GM20431 (cell line): ENCODE results near the gene MARK2.

ENCODE experiments used
- in situ Hi-C: fragments of 300-500 bp; cut with MseI, MboI; formaldehyde crosslinking; loops from one replicate; pipeline ENCODE4 v1.15.0; 2020; ENCODE audit warnings: low sequenced_read_pairs; ENCODE audit not compliant: unreplicated experiment

Gene MARK2

DNA sequence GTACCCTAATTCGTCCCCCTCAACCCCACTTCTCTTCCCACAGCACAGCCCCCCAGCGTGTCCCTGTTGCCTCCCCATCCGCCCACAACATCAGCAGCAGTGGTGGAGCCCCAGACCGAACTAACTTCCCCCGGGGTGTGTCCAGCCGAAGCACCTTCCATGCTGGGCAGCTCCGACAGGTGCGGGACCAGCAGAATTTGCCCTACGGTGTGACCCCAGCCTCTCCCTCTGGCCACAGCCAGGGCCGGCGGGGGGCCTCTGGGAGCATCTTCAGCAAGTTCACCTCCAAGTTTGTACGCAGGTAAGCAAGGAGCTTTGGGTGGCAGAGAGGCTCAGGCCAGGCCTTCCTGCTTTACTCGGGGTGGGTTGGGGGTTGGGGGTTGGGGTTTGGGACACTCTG, 65.8 kb downstream of the MARK2 start:
- in situ Hi-C loops: no loop called here

GRCh38 chr11:63905179-63905578, 66.3 kb downstream of the MARK2 start:
- in situ Hi-C loops: no loop called here

- in situ Hi-C loops: no loop called here
These were observed 67.2 kb downstream of the MARK2 start for GRCh38 chr11:63906087-63906486.

DNA sequence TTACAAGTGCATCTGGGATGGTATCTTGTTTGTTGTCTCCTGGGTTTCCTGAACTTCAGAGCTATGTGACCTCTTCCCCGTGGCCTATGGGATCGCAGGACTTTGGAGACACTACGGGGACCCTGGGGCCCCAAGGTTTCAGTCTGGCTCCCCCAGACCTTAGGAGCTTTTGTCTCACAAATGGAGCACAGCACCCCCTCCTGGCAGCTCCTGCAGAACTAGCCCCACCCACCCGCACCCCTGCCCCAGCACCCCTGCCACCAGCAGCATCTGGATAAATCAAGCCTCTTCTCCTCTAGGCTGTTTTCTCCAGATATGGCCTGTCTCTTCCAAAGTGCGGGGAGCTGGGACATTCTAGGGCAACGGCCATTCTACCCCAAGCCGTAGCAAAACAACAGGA, 67.7 kb downstream of the MARK2 start:
- in situ Hi-C loops: no loop called here

GRCh38 chr11:63907063-63907462, 68.2 kb downstream of the MARK2 start:
- in situ Hi-C loops: no loop called here

GRCh38 chr11:63907808-63908530, 69.1 kb downstream of the MARK2 start:
- in situ Hi-C loops: no loop called here

DNA sequence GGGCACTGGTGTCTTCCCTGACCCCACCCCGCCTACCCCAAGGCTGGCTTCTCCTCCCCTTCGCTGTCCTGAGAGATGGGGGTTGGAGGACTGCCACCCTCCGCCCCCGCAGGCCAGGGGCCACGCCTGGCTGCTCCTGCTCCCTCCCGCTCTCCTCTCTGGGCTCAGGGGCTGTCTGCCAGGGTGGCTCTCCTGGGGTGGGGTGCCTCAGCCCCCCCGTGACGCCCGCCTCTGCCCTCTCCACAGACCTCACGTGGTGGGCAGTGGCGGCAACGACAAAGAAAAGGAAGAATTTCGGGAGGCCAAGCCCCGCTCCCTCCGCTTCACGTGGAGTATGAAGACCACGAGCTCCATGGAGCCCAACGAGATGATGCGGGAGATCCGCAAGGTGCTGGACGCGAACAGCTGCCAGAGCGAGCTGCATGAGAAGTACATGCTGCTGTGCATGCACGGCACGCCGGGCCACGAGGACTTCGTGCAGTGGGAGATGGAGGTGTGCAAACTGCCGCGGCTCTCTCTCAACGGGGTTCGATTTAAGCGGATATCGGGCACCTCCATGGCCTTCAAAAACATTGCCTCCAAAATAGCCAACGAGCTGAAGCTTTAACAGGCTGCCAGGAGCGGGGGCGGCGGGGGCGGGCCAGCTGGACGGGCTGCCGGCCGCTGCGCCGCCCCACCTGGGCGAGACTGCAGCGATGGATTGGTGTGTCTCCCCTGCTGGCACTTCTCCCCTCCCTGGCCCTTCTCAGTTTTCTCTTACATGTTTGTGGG, 69.9 kb downstream of the MARK2 start:
- in situ Hi-C loops: no loop called here

DNA sequence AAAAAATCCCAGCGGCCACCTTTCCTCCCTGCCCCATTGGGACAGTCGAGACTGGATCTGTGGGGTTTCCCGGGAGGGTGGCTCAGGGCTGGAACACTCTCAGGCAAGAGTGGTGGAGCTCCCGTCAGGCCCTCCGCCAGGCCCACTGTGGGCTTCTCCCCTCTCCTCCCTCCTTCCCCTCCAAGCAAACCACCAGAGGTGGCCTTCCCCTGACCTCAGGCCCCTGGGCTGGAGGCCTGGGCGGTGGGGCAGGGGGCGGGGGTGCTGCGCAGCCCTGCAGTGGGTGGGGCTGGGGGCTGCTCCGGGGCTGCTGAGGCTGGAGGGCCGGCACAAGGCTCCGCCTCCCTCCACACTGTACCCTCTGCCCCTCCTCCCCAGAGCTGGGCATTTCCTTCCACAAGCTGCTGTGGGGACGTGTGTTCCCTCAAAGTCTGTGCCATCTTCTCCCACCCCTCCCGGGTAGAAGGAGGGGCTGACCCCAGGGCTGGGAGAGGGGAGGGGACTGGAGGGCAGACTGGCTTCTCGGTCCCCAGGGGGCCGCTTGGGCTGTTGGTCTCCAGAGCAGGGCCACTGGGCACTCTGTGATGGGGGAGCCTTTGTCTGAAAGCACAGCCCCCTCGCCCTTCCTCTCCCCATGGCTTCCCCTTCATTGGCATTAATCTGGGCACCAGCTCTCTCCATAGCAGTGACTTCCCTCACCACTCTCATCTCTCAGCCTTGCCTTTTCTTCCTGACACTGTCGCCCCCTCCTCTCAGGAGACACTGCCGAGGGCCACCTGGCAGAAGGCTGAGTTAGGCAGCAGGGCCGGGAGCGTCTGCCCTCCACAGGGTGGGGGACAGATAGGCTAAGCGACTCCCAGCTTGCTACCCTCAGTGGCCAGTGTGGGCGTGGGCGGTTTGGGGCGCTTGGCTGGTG, 70.9 kb downstream of the MARK2 start:
- in situ Hi-C loops: no loop called here

DNA sequence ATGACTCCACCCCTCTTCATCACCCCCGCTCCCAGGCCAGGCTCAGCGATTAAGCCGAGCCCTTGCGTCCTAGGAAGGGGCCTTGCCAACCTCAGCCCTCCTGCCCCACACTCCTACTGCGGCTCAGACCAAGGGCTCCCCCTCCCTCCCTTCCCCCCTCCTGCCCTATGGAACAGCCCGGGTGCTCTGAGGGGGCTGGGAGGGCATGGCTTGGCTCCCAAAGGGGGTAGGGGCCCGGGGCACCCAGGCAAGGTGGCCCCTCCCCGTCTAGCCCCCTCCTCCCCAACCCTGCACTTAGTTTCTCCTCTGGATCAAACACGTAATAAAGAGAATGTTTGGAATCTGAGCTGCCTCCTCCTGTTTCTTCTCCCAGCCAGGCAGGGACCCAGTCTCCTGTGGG, 71.8 kb downstream of the MARK2 start:
- in situ Hi-C loops: no loop called here

GRCh38 chr11:63911440-63911839, 72.5 kb downstream of the MARK2 start:
- in situ Hi-C loops: no loop called here

DNA sequence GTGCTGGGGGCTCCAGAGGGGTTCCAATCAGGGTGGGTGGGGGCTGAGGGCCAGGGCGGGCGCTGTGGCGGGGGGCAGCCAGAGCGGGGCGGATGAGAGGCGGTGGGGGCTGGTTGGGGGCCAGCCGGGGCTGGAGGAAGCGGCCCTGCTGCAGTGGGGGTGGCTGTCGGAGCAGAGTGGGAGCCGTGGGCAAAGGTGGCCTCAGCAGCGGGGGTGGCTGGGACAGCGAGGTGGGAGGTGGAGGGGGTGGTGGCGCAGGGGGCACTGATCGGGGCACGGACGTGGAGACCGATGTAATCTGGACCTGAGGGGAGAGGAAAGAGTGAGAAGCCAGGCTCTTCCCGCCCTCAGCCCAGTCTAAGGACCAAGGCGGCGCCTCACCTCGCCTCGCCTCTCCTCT, 73.0 kb downstream of the MARK2 start:
- in situ Hi-C loops: no loop called here

GRCh38 chr11:63912678-63913077, 73.8 kb downstream of the MARK2 start:
- in situ Hi-C loops: no loop called here

DNA sequence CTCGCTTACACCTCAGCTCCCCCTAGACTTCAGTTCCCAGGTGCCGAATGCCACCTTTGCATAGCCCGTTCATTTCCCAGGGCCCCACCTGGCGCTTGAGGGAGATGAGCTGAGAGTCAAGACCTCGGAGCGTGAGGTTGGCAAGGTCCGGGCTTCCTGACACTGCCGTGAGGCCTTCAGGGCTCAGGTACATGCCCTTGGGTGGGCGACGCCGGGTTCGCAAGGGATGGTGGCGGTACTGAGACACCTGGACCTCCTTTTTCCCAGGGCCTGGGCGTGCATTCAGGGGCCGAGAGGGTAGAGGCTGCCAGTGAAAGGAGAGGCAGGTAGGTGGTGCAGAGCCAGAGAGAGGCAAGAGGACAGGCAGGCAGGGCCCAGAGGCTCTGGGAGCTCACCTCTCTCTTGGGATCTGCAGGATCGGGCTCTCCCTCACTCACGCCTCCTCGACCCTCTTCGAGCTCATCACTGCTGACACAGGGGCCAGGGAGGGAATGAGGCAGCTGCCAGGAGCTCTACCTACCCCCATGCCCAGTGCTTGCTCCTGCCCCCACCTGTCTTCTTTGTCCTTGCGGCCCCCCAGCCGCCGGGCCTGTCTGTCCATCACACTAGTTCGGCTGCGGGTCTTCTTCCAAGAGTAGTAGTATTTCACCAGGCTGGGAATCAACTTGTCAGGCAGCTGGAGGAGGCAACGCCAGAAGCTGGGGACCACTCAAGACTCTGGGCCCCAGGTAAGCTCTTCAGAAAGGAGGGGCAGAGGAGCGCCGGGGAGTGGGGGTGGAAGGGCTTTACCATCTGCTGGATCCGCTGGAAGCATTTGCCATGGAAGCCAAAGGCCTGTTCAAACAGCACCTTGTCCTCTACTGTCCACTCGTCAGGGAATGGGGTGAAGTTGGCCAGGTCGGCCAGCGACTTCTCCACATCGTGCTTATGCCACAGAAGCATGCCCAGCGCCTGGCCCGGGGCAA, 75.2 kb downstream of the MARK2 start:
- in situ Hi-C loops: no loop called here

DNA sequence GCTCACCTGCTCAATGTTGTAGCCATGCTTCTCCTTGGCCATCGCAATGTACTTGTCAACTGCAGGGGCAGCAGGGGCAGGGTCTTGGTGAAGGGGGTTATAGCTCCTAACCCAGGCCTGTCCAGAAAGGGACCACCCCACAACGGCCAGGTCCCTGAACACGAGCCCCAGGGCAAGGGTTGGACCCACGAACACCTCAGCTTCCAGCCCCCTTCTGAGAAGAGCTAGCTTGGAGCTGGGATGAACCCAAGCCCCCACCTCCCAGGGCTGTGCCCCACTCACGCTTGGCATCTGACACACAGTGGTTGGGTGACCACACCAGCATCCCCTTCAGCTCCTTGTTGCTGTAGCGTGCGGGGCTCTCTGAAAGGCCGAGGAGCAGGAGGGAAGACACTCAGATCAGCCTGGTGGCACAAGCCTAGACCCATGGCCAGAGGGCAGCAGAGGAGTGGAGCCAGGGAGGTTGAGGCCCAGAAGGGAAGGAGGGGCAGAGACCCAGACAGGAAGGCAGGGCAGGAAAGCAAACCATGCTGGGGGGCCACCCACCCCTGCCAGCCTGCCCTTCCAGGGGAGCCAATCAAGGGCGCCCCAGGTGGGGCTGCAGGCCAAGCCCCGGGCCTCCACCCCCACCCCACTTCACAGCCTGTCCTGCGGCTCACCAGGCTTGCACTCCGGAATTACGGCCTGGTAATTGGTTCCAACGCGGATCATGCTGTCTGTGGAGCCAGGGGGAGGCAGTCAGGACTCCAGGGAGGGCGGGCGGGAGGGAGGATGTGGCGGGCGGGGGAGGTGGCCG, 76.2 kb downstream of the MARK2 start:
- in situ Hi-C loops: no loop called here

GRCh38 chr11:63915961-63916836, 77.3 kb downstream of the MARK2 start:
- in situ Hi-C loops: no loop called here

DNA sequence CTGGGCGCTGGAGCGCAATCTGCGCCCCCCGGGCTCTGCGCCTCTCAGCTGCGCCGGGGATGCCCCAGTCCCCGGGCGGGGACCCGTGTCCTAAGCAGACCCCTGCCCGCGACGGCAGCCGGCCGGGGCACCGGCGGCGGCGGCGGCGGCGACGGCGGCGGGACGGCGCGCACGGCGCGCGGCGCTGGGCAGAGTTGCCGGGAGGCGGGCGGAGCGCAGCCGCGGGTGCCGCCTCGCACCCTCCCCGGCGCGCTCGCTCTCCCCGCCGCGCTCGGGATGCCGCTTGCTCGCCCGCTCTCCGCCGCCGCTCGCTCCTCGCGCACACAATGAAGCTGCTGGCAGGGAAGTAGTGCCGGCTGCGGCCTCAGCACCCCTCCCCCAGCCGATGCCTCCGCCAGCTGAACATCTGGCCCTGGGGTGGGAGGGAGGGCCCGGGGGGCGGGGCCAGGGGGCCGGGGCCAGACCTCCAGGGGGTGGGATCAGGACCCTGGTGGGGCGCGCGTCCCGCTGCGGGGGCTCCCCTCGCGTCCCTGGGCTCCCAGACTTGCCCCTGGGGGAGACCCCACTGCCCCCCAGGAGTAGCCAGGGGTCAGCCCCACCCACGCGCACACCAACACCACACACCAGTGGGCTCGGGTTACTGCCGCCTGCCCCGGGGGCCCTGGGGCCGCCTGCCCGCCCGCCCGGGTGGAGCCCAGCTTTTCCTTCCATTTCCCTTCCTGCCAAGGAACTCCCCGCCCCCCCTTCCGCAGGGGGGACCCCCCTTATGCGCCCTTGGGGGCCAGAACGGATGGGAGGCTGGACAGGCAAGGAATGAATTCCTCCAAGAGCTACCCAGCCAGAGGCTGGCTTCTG, 78.2 kb downstream of the MARK2 start, which contains the start of gene RCOR2:
Gene RCOR2, minus strand, starts transcription at position 328 of the 855 bp plus-strand sequence. CDS start 708 bp downstream, outside the sequence.
- in situ Hi-C loops: no loop called here
